EL (cell line): ENCODE results near the gene RAET1L.
"Not testable (repeated sequence)": the region's sequence is repeated elsewhere in the genome, so short reads cannot be mapped to it uniquely, and the experiment has no call there.

Experiments used
- DNase-seq: peaks from one replicate; pipeline ENCODE4 v3.0.0-alpha.2; 2016

RAET1L gene

DNA sequence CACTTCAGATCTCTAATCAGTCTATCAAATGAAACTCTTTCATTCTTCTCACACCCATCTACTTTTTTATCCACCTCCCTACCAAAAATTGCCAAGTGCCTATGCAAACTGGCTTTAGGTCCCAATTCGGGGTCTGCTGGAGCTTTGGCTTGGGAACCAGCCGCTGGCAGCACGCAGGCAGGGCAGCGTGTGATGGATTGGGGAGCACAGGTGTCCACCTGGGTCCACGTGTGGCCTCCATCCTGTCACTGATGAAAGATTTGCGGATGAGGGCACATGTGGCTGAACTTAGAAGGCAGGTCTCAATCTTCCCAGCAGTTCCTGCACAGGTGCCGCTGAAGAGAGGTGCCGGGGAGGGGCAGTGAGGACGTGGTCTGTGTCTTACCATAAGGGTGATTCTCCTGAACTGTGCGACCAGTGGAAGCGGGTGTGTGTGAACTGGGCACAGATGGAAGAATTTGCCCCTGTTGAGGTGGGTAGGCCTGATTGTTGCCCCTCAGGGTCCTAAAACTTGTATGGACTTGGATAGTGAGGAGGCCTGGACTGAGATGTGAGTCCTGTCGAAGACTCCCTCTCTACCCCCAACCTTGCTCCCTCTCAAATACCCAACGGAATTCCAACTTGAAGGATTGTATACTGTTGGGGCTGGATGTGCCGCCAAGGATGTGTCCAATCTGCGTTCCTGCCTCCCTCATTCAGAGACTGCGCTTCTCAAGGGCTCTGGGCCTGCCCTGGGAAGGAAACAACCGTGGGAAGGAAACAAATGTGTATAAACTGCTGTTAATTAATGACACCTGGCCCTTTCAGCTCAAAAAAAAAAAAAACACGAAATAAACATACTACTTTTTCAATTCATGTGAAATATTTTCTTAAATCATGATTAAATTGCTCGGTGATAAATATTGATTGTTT is 18.4 kb upstream of the RAET1L start:
- DNase-seq: no peak

DNA sequence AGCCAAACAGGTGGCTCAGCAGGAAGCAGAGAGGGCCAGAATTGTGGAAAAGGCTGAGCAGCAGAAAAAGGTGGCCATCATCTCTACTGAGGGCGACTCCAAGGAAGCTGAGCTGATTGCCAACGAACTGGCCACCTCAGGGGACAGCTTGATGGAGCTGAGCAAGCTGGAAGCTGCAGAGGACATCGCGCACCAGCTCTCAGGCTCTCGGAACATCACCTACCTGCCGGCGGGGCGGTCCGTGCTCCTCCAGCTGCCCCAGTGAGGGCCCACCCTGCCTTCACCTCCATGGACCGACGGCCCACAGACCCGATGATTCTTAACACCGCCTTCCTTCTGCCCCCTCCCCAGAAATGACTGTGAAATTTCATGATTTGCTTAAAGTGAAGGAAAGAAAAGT is 17.8 kb upstream of the RAET1L start:
- DNase-seq: no peak

DNA sequence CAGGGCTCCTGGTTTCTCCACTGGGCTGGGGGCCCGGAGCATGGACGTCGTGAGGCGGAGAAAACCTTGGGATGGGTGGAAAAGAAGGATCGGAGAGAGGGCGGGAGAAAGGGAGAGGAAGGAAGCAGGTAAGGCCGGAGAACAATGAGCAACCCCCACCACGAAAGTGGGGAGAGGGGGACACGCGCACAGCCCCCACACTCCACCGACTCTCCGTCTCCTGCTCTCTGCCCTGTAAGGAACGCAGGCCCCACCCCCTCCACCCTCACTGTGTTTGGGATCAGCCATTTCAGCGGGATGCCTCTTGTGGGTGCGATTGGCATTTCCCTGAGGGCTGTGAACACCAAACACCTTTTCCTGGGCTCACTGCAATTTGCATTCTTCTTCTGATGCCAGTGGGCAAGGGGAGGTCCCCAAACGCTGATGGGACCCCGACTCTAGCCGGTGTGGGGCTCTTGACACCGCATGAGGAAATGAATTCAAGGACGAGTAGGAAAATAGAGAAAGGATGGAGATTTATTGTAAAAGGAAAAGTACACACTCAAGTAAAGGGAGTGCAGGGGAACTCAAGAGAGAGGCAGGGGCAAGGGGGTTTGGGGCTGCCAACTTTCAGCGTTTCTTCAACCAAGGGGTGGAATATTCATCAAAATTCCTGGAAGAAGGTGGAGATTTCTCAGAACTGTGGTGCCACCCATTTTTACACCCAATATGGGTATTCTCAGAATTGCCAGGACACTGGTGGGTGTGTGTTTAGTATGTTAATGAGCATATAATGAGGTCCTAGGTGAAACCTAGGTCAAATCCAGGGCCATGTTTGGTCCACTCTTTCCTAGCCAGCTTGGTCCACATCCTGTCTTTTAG is 13.1 kb upstream of the RAET1L start:
- DNase-seq: peak; percentile 45

DNA sequence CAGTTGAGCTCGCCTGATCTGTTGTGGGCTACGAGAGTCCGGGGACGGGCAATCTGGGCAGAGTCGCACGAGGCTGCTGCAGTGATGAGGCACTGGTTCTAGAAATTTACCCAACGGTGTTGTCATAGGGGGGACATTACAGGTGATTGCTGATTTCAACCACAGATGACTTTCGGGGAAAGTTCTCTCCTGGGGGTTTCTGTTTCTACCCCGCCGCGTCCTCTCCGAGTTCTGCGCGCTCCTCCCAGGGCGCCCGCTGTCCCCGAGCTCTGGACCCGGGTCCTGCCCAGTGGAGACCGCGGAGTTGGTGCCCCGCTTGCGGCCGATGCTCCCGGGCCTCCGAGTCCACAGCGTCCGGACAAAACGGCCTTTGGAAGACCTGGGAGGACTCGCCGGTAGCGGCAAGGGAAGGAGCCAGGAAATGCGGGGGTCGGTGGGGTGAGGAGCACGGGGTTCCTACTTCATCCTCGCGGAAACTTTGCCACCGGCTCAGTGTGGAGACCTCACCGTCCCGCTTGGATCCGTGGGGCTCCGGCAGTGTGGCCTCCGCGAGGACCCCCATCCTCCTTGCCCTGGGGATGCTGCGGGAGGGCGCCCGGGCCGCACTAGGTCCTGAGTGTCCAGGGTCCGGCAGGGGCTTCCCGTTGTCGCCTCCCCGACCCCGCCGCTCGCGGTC is 12.3 kb upstream of the RAET1L start:
- DNase-seq: no peak

DNA sequence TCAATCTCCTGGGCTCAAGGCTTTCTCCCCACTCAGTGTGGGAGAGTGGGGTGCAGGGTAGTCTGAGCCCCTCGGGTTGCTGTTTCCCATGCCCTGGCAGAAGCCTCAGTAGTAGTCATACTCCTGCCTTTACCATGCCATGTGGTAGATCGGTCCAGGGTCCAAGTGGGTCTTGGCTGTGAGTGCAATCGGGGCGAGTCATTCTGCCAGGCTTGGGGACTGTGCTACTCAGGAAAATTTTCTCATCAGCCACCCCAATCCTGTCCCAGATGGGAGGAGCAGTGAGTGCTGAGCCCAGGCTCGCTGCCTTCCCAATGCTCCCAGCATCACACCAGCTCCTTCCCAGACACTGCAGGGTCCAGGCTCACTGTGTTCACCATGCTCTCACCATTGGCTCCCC is 10.7 kb upstream of the RAET1L start:
- DNase-seq: no peak

DNA sequence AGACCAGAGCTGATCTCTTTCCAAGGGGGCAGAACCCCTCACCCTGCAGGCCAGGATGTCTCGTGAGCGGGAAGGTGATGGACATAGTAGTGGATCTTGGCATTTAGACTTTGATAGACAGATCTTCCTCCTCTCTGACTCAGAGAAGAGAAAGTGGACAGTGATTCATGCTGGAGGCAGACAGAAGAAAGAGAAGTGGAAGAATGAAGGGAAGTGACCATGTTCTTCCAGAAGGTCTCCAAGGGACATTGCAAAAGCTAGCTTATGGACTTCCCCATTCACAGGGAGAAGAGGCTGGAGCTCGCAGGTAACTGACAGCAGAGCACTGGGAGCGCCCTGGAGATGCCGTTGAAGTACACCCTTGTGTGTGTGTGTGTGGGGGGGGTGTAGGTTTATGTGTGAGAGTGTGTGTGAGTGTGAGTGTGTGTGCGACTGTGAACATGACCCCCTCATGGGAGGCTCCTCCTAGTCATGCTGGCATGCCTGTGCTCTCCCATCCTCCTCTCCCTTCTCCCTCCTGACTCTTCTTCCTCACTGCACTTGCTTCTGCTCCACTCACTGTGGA is 8.0 kb upstream of the RAET1L start:
- no peak for DNase-seq

DNA sequence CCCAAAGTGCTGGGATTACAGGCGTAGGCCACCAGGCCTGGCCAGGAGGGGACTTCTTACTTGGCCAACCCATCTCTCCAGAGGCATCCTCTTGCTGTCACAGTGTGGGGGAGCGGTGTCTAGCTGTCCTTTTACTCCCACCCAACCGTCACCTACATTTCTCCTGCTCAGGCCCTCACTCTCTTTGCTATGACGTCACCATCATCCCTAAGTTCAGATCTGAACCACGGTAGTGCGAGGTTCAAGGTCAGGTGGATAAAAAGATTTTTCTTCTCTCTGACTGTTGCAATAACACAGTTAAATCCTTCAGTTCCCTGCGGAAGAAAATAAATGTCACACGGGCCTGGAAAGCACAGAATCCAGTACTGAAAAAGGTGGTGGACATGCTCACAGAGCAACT is 7.3 kb upstream of the RAET1L start:
- no peak for DNase-seq

DNA sequence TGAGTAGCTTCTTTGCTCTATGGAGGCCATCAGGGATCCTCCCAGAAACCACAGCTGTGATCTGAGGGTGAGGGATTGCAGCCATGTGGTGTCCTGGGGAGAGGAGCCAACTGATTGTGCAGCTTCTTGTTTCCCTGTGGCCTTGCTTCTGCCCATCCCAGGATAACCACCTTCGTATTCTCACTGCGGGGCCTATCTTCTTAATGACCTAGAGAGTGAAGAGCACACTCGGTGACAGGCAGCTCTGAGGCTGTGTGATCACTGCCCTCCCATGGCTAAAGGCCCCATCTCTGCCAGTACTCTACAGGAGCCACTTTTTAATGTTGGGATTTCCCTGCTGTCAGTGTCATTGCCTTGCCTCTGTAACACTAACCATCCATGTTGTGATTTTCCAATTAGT is 5.3 kb upstream of the RAET1L start:
- no peak for DNase-seq

DNA sequence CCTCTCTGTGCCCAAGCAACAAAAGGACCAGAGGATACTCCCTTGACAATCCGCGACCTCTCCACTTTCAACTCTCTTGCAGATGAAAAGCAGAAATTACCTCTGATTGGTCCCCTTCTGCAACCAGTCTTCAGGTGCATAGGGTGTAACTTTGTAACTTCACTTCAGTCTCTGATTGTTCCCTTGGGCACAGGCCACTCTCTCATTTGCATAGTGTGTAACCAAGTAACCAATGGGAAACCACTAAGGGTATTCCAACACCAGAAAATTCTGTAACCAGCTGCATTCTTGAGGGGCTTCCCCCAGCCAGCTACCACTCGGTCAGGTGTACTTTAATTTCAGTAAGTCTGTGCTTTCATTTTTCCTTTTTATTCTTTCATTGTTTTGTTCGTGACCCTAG is 4.4 kb upstream of the RAET1L start:
- no peak for DNase-seq

DNA sequence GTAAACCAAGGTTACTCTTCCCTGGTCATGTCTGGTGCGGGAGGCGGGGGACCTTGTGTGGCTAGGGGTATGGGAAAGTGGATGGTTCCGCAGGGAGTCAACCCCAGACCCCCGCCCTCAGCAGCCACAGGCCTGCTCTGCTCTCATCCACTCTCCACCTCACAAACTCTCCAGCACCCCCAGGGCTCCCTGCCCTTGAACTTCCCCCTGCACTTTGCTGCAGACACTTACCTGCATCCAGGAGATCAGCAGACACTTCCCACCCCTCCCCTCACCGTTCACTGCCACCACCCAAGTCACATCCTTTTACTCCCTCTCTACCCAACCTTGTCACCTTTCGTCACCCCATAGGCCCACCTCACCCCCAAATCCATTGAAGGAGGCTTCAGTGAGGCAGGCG is 3.9 kb upstream of the RAET1L start:
- no peak for DNase-seq

DNA sequence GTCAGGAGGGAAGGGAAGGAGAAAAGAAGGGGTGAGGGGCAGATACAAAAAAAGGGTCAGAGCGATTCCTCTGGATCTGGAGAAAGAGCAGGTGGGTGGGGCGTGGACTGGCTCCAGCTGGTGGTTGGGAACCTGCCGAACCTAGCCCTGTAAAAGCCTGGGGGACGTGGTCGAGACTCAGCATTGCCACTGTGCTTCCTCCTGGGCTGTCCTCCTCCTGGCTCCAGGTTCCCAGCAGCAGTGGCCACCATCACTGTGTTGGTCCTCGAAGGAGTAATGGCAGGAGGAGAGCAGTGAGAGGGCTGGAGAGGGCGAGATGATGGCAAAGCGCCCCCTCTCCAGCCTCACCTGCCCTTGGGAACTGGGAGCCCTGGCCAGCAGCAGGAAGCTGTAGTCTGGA is 3.5 kb upstream of the RAET1L start:
- no peak for DNase-seq

DNA sequence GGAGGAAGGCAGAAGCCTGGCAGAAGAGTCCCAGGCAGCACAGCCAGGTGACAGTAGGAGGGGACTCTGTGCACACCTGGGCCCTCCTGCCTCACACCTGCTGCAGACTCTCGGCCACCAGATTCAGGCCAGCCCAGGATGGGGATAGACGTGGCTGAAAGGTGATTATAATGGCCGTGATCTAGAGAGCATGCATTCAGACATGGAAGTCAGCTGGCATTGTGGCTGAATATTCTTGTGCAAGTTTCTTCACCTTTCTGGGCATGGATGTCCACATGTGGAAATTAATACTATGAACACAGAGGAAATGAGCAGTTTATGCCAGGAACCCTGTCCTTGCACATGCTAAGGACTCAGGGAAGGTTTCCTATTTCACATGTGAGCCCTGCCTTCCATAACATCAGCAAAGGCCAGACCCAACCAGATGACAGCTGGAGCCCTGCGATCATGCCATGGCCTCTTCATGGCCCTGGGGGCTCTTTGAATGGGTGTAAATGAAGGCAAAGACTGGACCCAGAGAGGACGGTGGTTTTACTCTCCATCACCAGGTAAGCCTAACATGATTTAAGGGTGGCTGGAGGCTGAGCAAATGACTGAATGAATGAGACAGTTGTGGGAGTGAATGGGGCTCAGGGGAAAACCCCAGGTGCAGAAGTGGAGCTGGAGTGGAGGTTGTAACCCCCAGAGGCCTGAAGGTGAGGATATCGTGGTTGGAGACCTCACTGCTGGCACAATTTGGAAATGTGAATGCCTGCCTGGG is 2.7 kb upstream of the RAET1L start:
- no peak for DNase-seq

DNA sequence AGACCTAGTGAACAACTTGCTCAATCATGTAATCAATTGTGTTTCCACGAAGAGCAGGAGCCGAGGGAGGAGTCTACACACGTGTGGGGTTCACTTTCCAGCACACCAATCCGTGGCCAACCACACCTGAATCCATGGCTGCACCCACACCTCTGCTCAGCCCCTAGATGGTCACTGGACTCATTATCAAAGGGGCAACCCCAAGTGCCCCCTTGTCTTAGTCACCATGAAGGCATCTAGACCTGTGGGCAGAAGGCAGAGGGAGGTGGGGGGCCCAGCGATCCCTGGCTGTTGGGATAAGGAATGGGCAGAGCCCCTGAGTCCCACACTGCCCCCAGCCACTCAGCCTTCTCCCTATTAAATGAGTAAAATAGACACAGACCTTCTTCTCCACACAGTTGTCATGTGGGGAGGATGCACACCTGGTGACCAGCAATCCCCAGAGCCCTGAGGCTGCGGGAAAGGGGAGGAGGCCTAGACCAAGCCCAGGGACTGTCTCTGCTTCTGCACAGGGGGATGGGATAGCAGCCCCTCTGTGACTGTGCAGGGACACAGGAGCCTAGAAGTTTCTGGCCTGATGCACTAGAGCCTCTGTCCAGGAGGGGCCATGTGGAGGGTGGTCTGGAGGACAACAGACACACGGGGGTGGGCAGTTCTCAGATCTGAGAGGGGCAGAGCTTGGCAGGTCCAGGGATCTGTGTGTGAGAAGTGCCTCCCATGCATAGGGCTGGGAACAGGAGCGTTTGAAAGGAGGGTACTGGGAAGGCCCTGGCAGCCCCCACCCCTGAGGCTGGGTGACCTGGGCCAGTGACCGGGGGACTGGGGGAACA is 1.9 kb upstream of the RAET1L start:
- DNase-seq: no peak

DNA sequence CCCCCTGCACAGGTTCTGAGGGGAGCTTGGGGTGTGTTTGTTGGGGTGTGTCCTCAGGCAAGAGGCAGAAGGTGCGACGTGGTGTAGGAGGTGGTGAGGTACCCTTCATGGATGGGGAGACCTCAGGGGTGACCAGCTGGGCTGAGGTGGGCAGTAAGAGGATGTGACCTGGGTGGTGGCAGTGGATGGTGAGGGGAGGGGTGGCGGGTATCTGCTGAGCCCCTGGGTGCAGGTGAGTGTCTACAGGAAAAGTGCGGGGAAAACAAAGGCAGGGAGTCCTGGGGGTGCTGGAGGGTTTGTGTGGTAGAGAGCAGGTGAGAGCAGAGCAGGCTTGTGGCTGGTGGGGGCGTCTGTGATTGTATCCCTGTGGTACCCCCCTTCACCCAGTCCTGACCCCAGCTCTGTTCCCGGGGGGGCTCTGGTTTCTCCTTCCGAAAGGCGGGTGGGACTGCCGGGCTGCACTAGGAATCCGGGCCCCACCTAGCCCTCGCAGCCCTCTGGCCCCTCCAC is 631 bp downstream of the RAET1L start:
- DNase-seq: no peak

DNA sequence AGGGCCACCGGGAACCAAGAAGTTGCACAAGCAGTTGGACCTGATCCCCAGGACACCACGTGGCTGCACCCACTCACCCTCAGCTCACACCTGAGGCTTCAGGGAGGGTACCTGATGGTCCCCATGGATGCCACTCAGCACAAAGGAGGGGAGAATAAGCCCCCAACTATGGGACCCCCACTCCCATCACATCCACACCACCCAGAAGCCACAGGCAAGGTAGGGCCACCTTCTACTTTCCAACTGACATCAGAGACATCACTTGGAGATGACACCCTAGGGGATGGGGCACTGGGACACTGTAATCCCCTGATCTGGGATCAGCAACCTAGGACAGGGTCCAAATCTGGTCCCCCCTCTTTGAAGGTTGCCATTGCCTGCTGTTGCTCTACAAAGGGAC is 1.3 kb downstream of the RAET1L start:
- DNase-seq: not testable (repeated sequence)

DNA sequence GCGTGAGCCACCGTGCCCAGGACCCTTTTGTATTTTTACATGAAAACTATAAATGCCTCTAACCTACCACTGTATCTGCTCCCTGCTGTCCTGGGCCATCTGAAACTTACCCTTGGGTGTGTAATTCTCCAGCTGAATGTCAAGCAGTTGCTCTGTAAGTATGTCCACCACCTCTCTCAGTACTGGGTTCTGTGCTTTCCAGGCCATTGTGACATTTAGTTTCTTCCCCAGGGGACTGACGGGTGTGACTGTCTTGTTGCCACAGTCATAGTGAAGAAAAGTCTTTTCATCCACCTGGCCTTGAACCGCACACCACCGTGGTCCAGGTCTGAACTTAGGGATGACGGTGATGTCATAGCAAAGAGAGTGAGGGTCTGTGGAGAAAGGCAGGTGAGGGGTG is 3.5 kb downstream of the RAET1L start:
- not testable (repeated sequence) for DNase-seq

DNA sequence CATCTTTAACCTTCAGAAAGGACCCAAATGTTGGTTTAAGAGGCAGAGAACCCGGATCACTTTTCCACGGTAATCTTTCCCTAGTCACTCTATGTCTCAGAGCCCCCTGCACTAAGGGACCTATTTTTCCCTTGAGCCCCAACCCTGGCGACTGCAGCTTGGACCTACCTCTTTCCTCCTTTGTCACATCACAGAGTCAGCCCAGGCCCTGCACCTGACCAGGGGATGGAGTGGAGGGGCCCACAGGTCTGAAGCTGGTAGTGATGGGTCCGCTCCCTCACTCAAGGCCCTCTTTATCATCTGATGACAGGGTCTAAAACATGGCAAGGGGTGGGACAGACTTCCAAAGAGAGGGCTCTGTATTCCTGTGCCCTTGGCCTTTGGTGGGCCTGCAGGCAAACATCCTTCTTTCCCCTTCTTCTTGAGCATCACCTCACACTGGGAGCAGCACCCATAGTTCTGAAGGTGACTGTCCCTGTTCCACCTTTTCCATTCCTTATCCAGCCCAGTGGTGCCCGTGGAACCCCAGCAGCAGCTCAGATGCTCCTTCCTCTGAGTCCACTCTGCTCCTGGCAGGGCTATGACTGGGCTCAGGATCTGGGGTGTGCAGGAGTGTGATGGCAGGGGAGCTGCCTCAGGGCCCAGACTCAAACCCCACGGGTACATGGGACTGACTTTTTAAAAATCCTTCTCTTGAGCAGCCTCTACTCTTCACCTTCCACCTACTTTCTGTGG is 6.3 kb downstream of the RAET1L start:
- no peak for DNase-seq

DNA sequence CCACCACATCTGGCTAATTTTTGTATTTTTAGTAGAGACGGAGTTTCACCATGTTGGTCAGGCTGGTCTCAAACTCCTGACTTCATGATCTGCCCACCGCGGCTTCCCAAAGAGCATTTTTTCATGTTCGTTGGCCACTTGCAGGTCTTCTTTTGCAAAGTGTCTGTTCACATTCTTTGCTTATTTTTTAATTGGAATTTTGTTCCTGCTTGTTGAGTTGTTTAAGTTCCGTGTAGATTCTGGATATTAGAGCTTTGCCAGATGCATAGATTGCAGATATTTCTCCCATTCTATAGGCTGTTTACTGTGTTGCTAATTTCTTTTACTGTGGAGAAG is 8.2 kb downstream of the RAET1L start:
- not testable (repeated sequence) for DNase-seq

DNA sequence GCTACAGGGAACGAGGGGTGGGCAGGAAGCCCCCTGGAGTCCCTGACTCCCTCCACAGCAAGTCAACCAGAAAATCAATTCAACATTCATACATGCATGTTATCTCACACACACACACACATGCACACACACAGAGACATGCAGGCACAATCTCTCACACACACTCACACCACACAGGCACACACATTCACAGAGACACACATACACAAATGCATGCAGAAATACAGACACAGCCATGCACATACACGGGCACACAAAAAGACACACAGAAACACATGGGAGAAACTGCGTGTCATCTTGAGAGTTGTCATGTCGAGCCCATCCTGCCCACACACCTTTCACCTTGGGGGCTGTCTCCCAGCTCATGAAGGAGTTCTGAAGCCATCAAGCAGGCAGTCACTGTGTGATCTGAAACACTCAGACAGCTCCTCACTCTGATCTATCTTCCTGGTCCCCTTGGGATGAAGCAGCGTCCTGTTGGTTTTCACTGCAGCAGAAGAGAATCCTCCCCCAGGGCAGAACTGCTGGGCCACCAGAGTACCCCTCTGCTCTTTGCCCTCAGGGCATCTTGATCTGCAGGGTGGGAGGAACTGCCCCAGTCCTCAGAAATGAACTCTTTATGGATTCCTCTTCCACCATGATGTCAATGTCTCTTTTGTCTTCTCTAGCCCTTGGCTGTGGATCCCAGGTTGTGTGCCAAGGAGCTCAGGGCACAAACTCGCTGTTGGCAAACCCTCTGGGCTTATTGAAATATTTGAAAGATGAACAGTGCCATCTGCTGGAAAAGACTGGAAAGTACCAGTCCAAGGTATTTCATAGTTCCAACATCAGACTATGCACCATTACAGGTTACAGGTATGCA is 8.8 kb downstream of the RAET1L start:
- DNase-seq: peak; percentile 64
